Measurements from ENCODE around the gene KLRB1. TPM values are rescaled to one million over a fixed set of nuclear protein-coding genes. Genes with fewer than 3 reads are reported as not detected.

The KLRB1 gene
- polyA plus RNA-seq (2012; rRNA removed), result not detected in 2 replicates
- polyA plus RNA-seq (2012; cell fraction: cytosol; rRNA removed), result not detected in 2 replicates
- polyA plus RNA-seq (2012; cell fraction: nucleus; rRNA removed), result not detected in 2 replicates

GRCh38 chr12:9607716-9608115 lies at the start of gene KLRB1:
KLRB1 (minus strand) TSS chr12:9607916; CDS start chr12:9607839, 77 bp downstream.
- Histone ChIP-seq H3K36me3 (replicated peaks in 1 of 2; ENCODE audit: control insufficient read depth in 1 of 2, insufficient read depth in 2 of 2, low read length in 1 of 2) (no peaks in the 10 kb centered on the region), H4K20me1 (ENCODE audit: insufficient read depth) (no peaks in the 10 kb centered on the region), H3K4me1 (ENCODE audit: control insufficient read depth in 1 of 2, insufficient read depth in 2 of 2, low read depth in 1 of 2, low read length in 1 of 2) (no peaks in the 10 kb centered on the region), H3K4me2 (no peak within 1 kb of the TSS), H2AFZ (ENCODE audit: low read depth) (no peak within 1 kb of the TSS), H3K27me3 (ENCODE audit: insufficient read depth) (no peaks in the 10 kb centered on the region), H3K9me2 (no peaks in the 10 kb centered on the region), H3F3A (replicated peaks; ENCODE audit: insufficient read depth) (no peaks in the 10 kb centered on the region), H3K9ac (no peak within 1 kb of the TSS), H3K9me3 (no peaks in the 10 kb centered on the region), H3K79me2 (ENCODE audit: insufficient read depth) (no peaks in the 10 kb centered on the region), H3K4me3 (ENCODE audit: low read depth in 2 of 2, low read length in 1 of 2) (no peak within 1 kb of the TSS), H3K27ac (ENCODE audit: low read depth in 2 of 2, low read length in 1 of 2) (no peak within 1 kb of the TSS)
- no peak for DNase-seq
- no peak for TF ChIP-seq NRF1 (IDR thresholded peaks at IDR 0.05; ENCODE audit: low read depth, low read length)
- no peak for TF ChIP-seq ZBTB33 (IDR thresholded peaks at IDR 0.05; ENCODE audit: borderline replicate concordance, low read depth)
- TF ChIP-seq MEF2A (IDR thresholded peaks at IDR 0.05; ENCODE audit: borderline replicate concordance, low read depth), result no peak
- no peak for TF ChIP-seq SMC3 (IDR thresholded peaks at IDR 0.05; ENCODE audit: low read depth, low read length)
- TF ChIP-seq, protein P1, sequence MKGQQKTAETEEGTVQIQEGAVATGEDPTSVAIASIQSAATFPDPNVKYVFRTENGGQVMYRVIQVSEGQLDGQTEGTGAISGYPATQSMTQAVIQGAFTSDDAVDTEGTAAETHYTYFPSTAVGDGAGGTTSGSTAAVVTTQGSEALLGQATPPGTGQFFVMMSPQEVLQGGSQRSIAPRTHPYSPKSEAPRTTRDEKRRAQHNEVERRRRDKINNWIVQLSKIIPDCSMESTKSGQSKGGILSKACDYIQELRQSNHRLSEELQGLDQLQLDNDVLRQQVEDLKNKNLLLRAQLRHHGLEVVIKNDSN (IDR thresholded peaks at IDR 0.05; ENCODE audit: borderline replicate concordance, low read depth), result no peak
- TF ChIP-seq USF2 (IDR thresholded peaks at IDR 0.05; ENCODE audit: borderline replicate concordance, low read depth, low read length), result no peak
- ChIA-PET POLR2A (no interaction called here), CTCF (no interaction called here)
- WGBS (ENCODE audit: low lambda C conversion rate), result 50% methylated on average over 2 of the region's 2 CpGs

GRCh38 chr12:9651265-9651729 lies 43.6 kb upstream of the KLRB1 start:
- WGBS (ENCODE audit: low lambda C conversion rate), result 100% methylated on average over 3 of the region's 3 CpGs
- Histone ChIP-seq H2AFZ (ENCODE audit: low read depth) (no peak overlapping the region), H3K9ac (no peak overlapping the region), H3K79me2 (ENCODE audit: insufficient read depth) (peaks cover 14% of the 10 kb centered on the region), H3F3A (replicated peaks; ENCODE audit: insufficient read depth) (peaks cover 8% of the 10 kb centered on the region), H3K36me3 (replicated peaks in 1 of 2; ENCODE audit: control insufficient read depth in 1 of 2, insufficient read depth in 2 of 2, low read length in 1 of 2) (peaks cover 0 to 26% of the 10 kb centered on the region in 2 experiments), H3K4me2 (no peak overlapping the region), H3K27me3 (ENCODE audit: insufficient read depth) (no peaks in the 10 kb centered on the region), H3K4me1 (ENCODE audit: control insufficient read depth in 1 of 2, insufficient read depth in 2 of 2, low read depth in 1 of 2, low read length in 1 of 2) (peaks cover 0 to 9% of the 10 kb centered on the region in 2 experiments; a peak in 2 of 4 replicates), H3K4me3 (ENCODE audit: low read depth in 2 of 2, low read length in 1 of 2) (no peak overlapping the region), H3K9me3 (no peaks in the 10 kb centered on the region), H3K27ac (ENCODE audit: low read depth in 2 of 2, low read length in 1 of 2) (no peak overlapping the region), H4K20me1 (ENCODE audit: insufficient read depth) (no peaks in the 10 kb centered on the region), H3K9me2 (no peaks in the 10 kb centered on the region)
- TF ChIP-seq CHD2 (IDR thresholded peaks at IDR 0.05; ENCODE audit: low read length, partially characterized antibody) (no peak), MXI1 (IDR thresholded peaks at IDR 0.05; ENCODE audit: low read depth, low read length) (no peak), IRF3 (IDR thresholded peaks at IDR 0.05; ENCODE audit: low read depth, low read length) (no peak), FOXM1 (IDR thresholded peaks at IDR 0.05; ENCODE audit: low read depth) (no peak), NRF1 (IDR thresholded peaks at IDR 0.05; ENCODE audit: low read depth, low read length) (no peak), RAD21 (IDR thresholded peaks at IDR 0.05; ENCODE audit: low read length) (no peak), ELF1 (IDR thresholded peaks at IDR 0.05) (no peak), RCOR1 (IDR thresholded peaks at IDR 0.05; ENCODE audit: low read length) (no peak), GABPA (IDR thresholded peaks at IDR 0.05; ENCODE audit: low read depth) (no peak), NFIC (IDR thresholded peaks at IDR 0.05; ENCODE audit: borderline replicate concordance) (no peak), MEF2A (IDR thresholded peaks at IDR 0.05; ENCODE audit: borderline replicate concordance, low read depth) (no peak), JUND (IDR thresholded peaks at IDR 0.05) (no peak)
- TF ChIP-seq, protein P2, sequence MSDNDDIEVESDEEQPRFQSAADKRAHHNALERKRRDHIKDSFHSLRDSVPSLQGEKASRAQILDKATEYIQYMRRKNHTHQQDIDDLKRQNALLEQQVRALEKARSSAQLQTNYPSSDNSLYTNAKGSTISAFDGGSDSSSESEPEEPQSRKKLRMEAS (IDR thresholded peaks at IDR 0.05; ENCODE audit: low read depth), result no peak
- DNase-seq, result no peak
- ChIA-PET CTCF (interaction anchor here (1.2 kb wide), 1 partner anchor 57 kb away, joined by 4 read pairs; no protein-coding TSS in a partner anchor), POLR2A (no interaction called here)

Data from SK-N-SH (cell line).